HG03571 (cell line): ENCODE measurements around the gene TMEM98.
"Not testable (repeated sequence)": the region's sequence is repeated elsewhere in the genome, so short reads cannot be mapped to it uniquely, and the experiment has no call there.

Experiments used
- ATAC-seq: cut with Tn5 transposase; IDR thresholded peaks from one replicate; pipeline ENCODE4 v1.9.1; 2021; ENCODE audit not compliant: unreplicated experiment

Gene TMEM98

DNA sequence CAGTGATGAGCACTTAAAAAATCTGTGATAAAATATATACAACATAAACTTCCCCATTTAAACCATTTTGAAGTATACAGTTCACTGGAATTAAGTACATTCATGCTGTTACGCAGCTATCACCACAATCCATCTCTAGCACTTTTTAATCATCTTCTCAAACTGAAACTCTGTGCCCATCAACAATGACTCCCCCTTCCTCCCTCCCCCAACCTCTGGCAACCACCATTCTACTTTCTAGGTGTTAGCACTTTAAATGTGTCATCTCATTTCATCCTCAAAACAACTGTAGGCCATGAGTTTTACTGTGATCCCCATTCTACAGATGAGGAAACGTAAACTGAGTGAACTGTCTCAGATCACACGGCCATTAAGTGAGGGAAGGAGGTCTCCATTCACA, 13.8 kb upstream of the TMEM98 start:
- ATAC-seq: no peak

DNA sequence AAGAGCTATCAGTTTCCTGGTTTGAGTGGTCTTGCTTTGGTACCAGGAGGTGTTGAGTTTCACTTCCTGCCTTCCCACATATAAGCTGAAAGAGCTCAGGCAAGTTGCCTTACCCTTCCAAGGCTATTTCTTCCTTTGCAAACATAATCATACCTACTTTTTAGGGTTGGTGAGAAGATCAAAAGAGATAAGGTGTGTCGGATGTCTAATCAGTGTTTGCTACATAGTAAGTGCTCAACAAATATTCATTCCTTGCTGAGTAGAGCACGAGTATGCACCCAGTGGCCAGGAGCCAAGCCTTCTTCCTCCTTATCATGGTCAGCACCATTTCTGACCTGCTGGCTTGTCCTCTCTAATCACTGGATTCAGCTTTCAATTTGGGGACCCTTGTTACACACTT, 12.7 kb upstream of the TMEM98 start:
- no peak for ATAC-seq

- ATAC-seq: no peak
Observed at GRCh38 chr17:32916134-32916533, 11.8 kb upstream of the TMEM98 start.

GRCh38 chr17:32917081-32917480, 10.9 kb upstream of the TMEM98 start:
- ATAC-seq: no peak

DNA sequence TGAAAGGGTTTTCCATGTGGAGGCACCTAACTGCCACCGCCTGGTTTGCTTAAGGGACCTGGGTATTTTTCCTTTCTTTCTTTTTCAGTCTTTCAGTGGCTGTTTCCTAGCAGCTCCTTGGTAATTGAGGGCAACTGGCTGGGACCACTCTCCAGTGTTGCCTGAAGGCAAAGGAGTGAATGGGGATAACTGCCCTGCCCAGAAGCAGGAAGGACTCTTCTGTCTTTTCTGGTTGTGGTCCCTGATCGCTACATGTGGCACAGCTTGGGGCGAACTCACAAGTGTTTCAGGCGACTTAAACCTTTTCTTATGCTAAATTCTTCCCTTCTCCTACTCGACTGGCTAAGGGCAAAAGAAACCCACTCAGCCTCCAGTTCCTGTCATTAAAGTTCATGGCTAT, 10.1 kb upstream of the TMEM98 start:
- no peak for ATAC-seq

DNA sequence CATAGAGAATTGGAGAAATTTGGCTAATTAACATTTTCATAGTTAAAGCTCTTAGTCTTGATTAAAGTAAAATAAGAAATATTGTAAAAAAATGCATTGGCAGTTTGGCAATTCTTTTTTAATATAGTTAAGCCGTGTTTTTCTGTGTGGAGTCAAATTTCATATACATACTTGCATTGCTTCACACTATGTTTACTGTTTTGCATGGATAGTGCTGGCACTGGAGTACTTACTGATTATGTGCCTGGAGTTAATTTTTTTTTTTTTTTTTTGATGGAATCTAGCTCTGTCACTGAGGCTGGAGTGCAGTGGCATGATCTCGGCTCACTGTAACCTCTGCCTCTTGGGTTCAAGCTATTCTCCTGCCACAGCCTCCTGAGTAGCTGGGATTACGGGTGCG, 8.1 kb upstream of the TMEM98 start:
- not testable (repeated sequence) for ATAC-seq

DNA sequence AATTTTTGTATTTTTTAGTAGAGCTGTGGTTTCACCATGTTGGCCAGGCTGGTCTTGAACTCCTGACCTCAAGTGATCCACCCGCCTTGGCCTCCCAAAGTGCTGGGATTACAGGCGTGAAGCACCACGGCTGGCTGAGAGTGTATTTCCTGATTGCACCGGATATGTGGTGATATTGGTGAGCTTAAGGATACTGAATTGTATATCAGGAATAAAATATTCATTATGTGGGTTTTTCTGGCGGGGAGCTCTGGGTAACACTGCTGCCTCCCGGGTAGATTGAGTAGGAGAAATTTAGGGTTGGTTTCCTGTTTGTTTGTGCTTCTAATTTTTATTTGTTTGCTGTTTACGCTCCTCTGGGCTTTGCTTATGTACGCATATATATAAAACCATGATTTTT, 7.7 kb upstream of the TMEM98 start:
- ATAC-seq: no peak

GRCh38 chr17:32921017-32921416, 6.9 kb upstream of the TMEM98 start:
- ATAC-seq: no peak

DNA sequence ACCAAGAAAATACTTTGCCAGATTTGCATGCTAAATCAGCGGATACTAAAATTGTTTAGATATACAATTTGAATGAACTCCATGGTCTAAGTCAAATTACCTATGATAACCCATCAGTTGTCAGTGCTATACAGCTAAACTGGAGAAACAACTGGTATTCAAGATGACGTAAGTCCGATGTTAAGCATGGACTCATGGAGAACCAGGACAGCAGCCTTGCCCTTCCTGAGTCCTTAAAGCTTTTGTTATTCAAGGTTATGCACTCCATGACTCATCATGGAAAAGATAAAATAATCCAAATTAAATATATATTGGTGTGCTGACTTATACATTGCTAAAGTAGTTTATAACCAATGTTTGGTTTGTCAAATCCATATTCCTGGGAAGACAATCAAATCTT, 4.0 kb upstream of the TMEM98 start:
- not testable (repeated sequence) for ATAC-seq

DNA sequence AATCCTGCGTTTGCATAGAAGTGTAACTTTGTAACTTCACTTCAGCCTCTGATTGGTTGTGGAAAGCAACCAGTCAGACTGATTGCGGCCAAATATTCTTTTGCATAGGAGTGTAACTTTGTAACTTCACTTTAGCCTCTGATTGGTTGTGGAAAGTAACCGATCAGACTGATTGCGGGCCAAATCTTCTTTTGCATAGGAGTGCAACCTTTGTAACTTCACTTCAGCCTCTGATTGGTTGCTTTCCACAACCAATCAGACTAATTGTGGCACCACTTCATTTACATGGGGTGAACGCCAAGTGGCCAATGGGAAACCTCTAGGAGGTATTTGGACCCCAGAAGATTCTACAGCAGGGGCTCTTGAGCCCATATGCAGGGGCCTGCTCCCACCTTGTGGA, 1.8 kb upstream of the TMEM98 start:
- ATAC-seq: no peak

- not testable (repeated sequence) for ATAC-seq
Observed at GRCh38 chr17:32926789-32927188, 1.2 kb upstream of the TMEM98 start.

DNA sequence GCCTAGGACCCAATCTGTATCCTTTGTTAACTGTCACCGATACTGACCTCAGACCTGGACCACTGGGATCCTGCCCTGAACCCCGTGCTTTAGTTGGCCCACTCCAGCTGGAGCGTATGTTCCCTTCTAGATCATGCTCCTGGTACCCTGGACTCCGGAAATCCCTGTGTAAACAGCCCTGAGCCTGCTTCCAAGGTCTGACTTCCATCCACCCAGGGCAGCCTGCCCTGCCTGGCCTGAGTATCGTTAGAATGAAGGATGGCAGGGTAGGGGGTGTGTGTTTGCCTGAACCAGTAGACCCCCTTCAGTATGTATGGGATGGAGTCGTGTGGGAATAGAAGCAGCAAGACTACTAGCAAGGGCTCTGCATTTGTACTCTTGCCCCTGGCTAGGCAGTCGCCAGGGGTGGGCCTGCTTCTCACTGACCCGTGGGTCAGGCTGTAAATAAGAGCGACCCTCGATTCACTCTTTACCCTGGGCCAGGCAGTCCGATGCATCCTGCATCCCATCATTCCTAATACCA, 691 bp upstream of the TMEM98 start:
- no peak for ATAC-seq

DNA sequence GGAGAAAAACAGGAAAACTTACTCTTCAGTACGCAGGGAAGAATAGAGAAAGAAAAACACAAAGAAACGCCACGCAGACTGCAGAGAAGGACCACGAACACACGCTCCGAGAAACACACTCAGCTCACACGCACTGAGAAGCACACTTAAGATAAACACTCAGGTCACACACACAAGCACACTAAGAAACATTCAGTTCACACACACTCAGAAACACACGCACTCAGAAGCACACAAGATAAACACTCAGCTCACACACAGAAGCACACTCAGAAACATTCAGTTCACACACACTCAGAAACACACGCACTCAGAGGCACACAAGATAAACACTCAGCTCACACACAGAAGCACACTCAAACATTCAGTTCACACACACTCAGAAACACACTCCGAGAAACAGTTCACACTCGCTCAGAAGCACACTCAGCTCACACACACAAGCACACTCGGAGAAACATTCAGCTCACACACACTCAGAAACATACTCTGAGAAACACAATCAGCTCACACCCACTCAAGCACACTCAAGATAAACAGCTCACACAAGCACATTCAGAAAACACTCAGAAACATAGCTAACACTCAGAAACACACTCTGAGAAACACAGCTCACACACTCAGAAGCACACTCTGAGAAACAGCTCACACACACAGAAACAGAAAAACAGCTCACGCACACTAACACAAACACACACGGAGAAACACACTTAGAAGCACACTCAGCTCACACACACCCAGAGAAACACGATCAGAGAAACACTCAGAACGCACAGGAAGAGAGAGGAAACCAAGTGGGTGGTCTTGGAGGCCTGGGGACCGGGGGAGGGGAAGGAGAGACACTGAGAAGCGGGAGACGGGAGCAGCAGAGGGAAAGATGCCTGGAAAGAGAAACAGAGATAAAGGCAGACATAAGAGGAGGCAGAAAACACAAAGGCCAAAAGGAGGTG, 908 bp downstream of the TMEM98 start:
- ATAC-seq: no peak

DNA sequence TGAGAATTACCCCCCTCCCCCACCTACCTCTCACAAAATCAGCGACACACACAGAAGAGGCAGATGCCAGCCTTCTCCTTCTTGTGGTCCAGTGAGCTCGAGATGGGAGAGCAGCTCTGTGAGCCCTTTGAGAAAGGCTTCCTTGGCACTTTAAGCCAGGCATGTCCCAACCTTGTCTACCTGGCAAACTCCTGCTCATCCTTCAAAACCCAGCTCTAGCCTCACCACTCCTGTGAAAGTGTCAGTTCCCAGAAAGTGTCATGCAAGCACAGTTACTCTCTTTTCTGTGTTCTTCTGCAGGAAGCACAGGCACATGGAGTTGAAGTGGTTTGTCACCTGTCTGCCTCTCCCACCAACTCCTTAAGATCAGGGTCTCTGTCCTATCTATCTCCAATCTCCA, 1.6 kb downstream of the TMEM98 start:
- no peak for ATAC-seq

GRCh38 chr17:32930512-32930911, 2.6 kb downstream of the TMEM98 start:
- no peak for ATAC-seq

DNA sequence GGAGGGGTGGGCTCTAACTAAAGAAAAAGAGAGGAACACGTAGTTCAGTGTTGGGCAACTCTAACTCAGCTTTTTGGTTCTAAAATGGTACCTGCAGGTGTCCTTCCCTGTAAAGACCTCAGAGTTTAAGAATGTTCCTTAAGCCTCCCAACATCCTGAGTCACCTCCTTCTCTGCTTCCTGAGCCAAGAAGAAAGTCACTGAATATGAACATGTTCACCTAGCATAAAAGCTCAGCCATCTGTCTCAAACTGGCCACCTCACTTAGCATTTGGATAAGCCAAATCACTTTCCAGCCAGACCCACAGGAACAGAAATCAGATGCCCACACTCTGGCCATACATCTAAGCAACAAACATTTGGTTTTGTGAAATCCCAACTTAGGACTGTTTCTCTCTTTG, 3.7 kb downstream of the TMEM98 start:
- ATAC-seq: no peak

DNA sequence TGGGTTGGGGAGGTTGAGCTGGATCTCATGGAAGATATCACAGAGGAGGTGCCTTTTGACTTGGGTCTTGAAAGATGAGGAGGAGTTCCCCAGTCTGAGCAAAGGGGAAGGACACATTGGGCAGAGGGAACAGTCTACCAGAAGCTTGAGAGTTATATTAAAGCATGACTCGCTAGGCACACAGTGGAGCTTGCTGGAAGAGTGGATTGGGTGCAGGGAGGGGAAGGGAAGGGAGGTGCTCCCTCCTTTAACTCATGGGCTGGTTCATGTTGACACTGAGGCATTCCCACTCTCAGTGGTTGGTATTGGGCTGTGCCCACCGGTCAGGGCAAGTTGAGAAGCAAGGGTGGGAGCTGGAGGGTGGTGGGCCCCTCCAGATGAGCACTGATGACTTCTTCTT, 5.9 kb downstream of the TMEM98 start:
- no peak for ATAC-seq

GRCh38 chr17:32935726-32936125, 7.8 kb downstream of the TMEM98 start:
- no peak for ATAC-seq

- no peak for ATAC-seq
Observed at GRCh38 chr17:32936186-32936893, 8.4 kb downstream of the TMEM98 start.

GRCh38 chr17:32936894-32937500, 9.0 kb downstream of the TMEM98 start:
- ATAC-seq: no peak

DNA sequence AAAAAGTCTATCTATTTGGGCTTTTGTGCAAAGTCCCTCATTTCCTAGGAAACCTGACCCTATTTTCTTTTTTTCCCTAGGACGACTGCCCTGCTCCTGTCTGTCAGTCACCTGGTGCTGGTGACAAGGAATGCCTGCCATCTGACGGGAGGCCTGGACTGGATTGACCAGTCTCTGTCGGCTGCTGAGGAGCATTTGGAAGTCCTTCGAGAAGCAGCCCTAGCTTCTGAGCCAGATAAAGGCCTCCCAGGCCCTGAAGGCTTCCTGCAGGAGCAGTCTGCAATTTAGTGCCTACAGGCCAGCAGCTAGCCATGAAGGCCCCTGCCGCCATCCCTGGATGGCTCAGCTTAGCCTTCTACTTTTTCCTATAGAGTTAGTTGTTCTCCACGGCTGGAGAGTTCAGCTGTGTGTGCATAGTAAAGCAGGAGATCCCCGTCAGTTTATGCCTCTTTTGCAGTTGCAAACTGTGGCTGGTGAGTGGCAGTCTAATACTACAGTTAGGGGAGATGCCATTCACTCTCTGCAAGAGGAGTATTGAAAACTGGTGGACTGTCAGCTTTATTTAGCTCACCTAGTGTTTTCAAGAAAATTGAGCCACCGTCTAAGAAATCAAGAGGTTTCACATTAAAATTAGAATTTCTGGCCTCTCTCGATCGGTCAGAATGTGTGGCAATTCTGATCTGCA, 12.9 kb downstream of the TMEM98 start:
- no peak for ATAC-seq
